Measurements from ENCODE around the gene SLC5A3. TPM values are rescaled to one million over a fixed set of nuclear protein-coding genes. Genes with fewer than 3 reads are reported as not detected.

SLC5A3 gene
- 6.9 and 23.7 TPM in 2 replicates for total RNA-seq

- DNase-seq (ENCODE audit: low read depth, low spot score), result peak; percentile 40
Observed at GRCh38 chr21:34073032-34073748, at the start of gene SLC5A3, which contains the start of gene MRPS6. Gene SLC5A3 (plus strand): TSS chr21:34073578. CDS start chr21:34095199, 21,621 bp downstream. Gene MRPS6 (plus strand): TSS chr21:34073578. CDS start chr21:34073701, 123 bp downstream.

DNA sequence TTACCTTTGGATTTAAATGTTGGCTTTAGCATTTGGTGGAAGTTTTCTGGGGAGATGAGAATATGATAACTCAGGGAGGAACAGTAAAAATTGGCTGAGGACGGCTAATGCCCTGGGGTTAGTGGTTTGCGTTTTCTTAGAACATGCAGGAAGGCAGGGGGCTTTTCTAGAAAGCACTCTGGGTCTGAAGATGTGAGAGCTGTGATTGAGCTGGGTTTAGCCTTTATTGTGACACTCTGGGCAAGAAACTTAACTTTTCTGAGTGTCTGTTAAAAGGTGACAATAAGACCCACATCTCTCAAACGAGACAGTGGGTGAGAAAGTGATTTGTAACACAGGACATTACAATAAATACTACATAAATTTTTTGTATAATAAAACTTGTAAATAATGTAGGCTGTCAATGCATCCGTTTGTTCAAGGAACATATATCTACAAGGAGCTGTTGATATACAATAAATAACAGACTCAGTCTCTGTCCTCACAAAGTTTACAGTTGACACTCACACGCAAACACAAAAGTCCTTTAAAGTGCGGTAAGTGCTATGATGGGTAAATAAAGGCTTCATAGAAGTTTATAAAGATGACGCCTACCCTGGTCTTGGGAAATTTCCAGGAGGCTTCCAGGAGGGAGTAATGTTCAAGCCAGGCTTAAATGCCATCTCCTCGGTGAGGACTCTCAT, 49.5 kb upstream of the SLC5A3 start:
- DNase-seq (ENCODE audit: low read depth, low spot score), result no peak

- no peak for DNase-seq (ENCODE audit: low read depth, low spot score)
Observed at GRCh38 chr21:34024374-34024693, 49.0 kb upstream of the SLC5A3 start.

DNA sequence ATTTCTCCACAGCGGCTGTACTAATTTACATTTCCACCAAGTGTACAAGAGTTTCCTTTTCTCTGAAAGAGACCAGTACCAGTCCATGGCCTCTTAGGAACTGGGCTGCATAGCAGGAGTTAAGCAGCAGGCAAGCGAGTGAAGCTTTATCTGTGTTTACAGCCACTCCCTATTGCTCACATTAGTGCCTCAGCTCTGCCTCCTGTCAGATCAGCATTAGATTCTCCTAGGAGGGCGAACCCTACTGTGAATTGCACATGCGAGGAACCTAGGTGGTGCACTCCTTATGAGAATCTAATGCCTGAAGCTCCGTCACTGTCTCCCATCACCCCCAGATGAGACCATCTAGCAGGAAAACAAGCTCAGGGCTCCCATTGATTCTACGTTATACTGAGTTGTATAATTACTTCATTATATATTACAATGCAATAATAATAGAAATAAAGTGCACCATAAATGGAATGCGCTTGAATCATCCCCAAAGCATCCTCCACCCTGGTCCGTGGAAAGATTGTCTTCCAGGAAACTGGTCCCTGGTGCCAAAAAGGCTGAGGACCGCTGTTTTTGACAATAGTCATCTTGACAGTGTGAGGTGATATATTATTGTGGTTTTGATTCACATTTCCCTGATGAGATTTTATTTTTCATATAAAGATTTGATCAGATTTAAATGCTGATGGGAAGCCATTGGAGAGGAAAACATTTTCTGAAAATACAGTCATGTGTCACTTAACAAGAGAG, 45.5 kb upstream of the SLC5A3 start:
- DNase-seq (ENCODE audit: low read depth, low spot score), result no peak

DNA sequence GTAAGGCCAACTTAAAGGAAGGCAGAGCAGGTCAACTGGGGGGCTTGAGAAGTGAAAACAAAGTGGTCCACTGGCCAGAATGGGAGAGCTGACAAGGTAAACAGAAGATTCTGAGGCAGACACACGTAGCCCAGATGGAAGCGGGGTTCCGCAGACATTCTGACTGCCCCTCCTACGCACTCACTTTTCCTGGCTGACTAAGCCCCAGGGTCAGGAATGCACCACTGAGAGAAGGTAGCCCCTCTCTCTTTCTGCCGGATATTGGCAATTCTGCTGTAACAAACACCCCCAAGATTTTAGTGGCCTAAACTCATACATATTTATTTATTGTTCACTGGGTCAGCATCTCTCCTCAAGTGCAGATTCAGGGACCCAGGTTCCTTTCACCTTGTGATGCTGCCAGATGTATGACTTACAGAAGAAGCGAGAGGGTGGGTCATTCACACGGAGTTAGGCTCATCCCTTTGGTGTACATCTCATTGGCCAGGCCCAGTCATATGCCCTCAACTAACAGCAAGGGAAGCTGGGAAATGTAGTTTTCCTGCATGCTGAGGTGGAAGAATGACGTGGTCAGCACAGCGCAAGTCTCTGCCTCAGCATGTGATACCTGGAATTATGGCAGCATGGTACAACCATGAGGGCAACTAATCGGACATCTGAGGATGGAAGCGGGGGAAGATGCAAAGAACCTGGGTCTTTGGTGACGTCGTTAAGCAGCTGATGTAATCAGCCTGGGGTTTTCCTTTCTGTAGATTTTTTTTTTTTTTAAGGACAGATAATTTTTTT, 43.4 kb upstream of the SLC5A3 start:
- peak; percentile 33 for DNase-seq (ENCODE audit: low read depth, low spot score)

GRCh38 chr21:34031835-34032370, 41.5 kb upstream of the SLC5A3 start:
- no peak for DNase-seq (ENCODE audit: low read depth, low spot score)

DNA sequence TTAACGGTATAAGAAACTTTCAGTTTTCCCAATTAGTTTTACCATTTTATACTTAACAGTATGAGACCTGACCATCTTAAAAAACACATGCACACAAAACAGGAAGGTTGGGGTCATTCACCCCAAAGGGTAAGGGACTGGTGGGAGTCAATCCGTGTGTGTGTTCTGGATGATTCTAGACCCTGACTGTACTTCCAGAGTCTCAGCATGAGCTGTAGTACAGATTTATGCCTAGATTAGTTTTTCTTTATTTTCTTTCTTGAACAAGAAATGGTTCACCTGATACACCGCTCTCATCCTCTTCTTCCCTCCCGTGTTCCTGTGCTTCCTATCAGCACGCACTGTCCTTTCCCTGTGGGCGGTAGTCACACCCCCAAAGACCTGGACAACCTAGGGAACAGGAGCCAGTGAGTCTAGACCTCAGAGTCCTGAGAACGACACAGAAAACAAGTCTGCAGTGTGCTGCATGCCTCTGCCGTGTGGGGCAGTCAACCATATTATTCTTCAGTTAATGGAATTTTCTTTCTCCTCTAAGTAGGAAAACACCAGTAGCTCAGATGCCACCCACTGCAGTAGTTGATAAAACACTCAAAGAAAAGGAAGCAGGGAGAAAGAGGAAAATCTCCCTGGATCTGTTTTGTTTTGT, 38.9 kb upstream of the SLC5A3 start:
- DNase-seq (ENCODE audit: low read depth, low spot score), result no peak

GRCh38 chr21:34035619-34036354, 37.6 kb upstream of the SLC5A3 start:
- DNase-seq (ENCODE audit: low read depth, low spot score), result no peak

- no peak for DNase-seq (ENCODE audit: low read depth, low spot score)
Observed at GRCh38 chr21:34037009-34037795, 36.2 kb upstream of the SLC5A3 start.

DNA sequence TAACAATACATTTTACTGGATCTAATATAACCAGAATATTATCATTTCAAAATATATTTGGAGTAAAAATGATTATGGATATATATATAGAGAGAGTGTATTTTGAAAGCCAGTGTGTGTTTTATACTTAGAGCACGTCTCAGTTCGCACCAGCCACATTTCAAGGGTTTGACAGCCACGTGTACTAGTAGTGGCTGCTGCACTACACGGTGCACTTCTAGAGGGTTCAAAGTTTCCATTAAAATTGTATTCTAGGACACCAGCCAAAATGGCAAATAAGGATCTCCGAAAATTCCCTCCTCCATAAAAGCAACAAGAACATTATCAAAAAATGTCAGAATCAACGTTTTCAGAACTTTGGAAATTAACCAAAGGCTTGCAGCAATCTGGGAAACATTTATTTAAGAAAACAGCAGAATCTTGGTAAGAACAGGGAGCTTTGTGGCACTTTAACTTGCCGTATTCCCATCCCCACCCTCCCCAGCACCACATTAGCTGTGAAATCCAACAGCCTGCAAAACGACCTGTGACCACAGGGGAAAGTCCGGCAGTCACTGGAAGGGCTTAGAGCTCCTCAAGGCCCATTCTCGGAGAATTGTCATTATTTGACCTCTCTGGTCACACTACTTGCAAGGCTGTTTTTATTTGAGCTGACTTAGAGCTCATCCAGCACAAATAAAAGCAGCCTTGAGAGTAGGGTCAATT, 33.5 kb upstream of the SLC5A3 start:
- DNase-seq (ENCODE audit: low read depth, low spot score), result no peak

DNA sequence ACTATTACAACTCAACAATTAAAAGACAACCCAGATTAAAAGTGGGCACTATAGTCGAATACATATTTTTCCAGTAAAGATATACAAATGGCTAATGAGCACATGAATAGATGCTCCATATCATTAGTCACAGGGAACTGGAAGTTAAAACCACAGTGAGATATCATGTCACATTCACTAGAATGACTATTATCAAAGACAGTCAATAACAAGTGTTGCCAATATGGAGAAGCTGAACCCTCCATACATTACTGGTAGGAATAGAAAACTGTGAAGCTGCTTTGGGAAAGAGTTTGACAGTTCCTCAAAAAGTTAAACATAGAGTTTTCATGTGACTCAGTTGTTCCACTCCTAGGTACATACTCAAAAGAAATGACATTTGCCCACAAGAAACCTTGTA, 30.6 kb upstream of the SLC5A3 start:
- DNase-seq (ENCODE audit: low read depth, low spot score), result no peak

DNA sequence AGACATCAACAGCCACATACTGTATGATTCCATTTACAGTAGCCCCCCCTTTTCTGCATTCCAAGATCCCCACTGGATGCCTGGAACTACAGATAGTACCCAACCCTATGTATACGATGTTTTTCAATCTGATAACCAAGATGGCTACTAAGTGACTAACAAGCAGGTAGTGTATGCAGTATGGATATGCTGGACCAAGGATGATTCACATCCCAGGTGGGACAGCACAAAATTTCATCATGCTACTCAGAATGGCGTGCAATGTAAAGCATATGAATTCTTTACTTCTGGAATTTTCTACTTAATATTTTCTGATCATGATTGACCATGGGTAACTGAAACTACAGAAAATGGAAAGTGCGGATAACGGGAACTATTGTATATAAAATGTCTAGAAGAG, 30.0 kb upstream of the SLC5A3 start:
- no peak for DNase-seq (ENCODE audit: low read depth, low spot score)

DNA sequence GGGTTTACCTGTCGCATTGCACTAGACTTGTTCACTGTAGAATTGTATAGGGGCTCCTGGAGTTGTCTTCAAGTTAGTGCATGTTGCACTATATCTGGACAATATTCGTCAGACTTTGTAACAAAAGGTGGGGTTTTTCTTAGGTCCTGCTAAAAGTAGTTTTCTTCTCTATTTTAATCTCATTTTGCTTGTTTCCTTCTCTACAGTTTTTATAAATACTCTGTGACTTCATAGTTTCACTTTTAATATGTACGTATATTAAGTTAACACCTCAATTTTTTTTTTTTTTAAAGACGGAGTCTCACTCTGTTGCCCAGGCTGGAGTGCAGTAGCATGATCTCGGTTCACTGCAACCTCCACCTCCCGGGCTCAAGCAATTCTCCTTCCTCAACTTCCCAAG, 26.5 kb upstream of the SLC5A3 start:
- no peak for DNase-seq (ENCODE audit: low read depth, low spot score)

GRCh38 chr21:34047835-34048234, 25.5 kb upstream of the SLC5A3 start:
- no peak for DNase-seq (ENCODE audit: low read depth, low spot score)

DNA sequence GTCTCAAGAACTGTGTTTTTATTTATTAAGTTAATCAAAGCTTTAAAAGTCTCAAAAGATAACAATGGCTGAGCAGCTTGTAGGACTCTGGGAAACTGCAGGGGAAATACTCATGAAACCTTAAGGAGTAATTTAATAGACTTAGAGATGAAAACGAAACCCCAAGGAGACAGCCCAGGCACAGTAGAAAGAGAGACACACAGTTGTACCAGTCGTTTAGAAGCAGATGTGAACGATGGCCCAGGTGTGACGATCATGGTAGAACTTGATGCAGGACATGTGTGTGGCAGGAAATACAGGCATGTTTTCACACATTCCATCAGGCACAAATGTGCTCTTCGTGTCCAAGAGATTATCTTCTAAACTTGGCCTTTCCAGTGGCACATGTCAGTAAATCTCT, 21.2 kb upstream of the SLC5A3 start:
- DNase-seq (ENCODE audit: low read depth, low spot score), result no peak

DNA sequence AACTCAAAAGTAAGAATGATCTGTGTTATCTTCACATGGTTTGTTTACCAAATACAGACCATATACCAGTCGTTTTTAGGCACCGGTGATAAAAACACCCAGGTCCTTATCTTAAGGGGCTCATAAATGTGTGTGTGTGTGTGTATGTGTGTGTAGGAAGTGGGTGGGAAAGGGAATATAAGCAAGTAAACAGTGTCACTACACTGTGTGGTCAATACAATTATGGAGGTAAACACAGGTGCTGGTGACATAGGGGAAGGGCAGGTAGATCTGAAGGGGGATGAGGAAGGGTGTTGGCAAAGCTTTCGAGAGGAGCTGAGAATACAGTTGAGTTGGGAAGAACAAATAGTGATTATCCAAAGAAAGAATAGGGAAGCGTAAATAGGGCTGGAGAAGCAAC, 19.1 kb upstream of the SLC5A3 start:
- DNase-seq (ENCODE audit: low read depth, low spot score), result no peak

DNA sequence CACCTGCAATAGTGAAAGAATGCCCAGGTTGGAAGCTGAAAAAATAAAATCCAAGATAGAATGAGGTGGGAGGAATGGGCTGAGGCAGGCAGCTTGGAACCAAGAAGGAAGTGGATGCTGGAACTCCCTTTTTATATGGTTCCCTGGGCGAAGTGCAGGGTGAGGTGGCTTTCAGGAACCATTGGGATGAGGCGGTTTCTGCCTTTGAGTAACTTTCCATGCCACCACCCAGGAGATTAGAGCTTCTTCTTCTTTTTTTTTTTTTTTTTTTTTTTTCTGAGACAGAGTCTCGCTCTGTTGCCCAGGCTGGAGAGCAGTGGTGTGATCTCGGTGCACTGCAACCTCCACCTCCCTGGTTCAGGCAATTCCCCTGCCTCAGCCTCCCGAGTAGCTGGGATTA, 17.8 kb upstream of the SLC5A3 start:
- no peak for DNase-seq (ENCODE audit: low read depth, low spot score)

GRCh38 chr21:34061983-34062382, 11.4 kb upstream of the SLC5A3 start:
- no peak for DNase-seq (ENCODE audit: low read depth, low spot score)

DNA sequence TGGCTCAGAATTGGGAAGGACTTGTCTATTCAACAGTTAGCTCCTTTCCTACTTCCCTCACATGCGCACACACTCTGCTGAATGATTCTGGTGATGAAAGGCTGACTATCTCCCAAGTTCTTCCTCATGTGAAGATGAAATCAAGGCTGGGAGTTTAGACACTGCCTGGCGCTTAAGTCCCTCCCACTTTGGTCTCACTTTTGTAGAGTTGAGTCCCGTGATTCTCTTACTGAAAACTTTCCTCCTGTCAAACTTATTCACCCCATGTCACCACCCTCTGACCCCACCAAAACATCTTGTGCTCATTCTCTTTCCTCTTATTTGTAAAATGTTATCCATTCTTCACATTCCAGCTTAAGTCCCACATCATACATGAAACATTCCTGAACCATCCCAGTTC, 8.4 kb upstream of the SLC5A3 start:
- no peak for DNase-seq (ENCODE audit: low read depth, low spot score)

All from pulmonary artery endothelial cell (primary cell).